ENCODE data around the gene SASH1. TPM values are rescaled to one million over a fixed set of nuclear protein-coding genes. Genes with fewer than 3 reads are reported as not detected.

Gene SASH1
- total and polyA plus RNA-seq, 2 donors (not counting 3 experiments of a cell fraction or from before 2014, with no cell fraction given): 18.5 to 103 TPM

DNA sequence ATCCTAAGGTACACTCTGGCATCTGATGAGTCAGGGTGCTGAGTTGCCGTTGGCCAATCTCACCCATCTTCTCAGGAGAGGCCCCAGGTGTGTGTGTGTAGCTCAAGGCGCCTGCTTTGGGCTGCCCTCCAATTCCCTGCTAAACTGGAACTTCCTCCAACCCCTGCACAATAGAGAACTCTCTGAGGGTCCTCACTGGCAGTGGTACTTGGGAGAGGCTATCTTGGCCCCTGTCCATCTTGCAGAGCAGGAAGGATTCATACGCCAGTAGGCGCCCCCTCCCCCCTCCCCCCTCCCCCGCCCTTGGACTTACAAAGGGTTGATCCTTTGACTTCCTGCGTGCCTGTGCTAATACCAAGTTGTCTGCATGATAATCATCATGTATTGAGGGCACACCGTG lies 173.6 kb downstream of the SASH1 start:
- dilution Hi-C loops (cut with MboI; ENCODE audit: extremely low pct_ligation_motif_present, low sequenced_read_pairs): no loop called here
- no TSS peak for BruUV-seq (replicated peaks)
- Histone ChIP-seq H3K27ac (ENCODE audit: insufficient read depth, low read depth, low read length) (no peak overlapping the region), H3K9ac (replicated peaks; ENCODE audit: extremely low read depth, insufficient read depth, low read length) (no peak overlapping the region), H3K27me3 (ENCODE audit: control insufficient read depth in 2 of 2, insufficient read depth in 2 of 2, low read length in 2 of 2) (no peaks in the 10 kb centered on the region), H3K9me3 (replicated peaks; ENCODE audit: control insufficient read depth, insufficient read depth, low read length) (no peaks in the 10 kb centered on the region), H3K36me3 (ENCODE audit: control insufficient read depth in 2 of 2, extremely low read depth in 1 of 2, insufficient read depth in 2 of 2, low read length in 2 of 2) (peaks cover 25 to 31% of the 10 kb centered on the region in 2 experiments), H3K4me2 (ENCODE audit: insufficient read depth, low read length) (no peak overlapping the region), H3K9me1 (replicated peaks; ENCODE audit: control insufficient read depth, extremely low read depth, insufficient read depth, low read length) (no peaks in the 10 kb centered on the region), H2AFZ (ENCODE audit: low read depth, low read length) (no peak overlapping the region), H3K79me2 (ENCODE audit: control insufficient read depth, insufficient read depth, low read length) (peaks cover 46% of the 10 kb centered on the region), H4K20me1 (replicated peaks; ENCODE audit: control insufficient read depth, extremely low read depth, insufficient read depth, low read length) (no peaks in the 10 kb centered on the region), H3K4me1 (ENCODE audit: control insufficient read depth, extremely low read depth, insufficient read depth, low read length) (no peaks in the 10 kb centered on the region), H3K4me3 (replicated peaks in 1 of 3; ENCODE audit: insufficient read depth in 1 of 3, low read depth in 1 of 3, low read length in 3 of 3) (no peak overlapping the region)
- ChIA-PET CTCF (no interaction called here), POLR2A (no interaction called here)
- DNase-seq (ENCODE audit: low read depth, low spot score) (no peak), FAIRE-seq (no peak)
- TF ChIP-seq GATA2 (IDR thresholded peaks at IDR 0.05; ENCODE audit: insufficient read depth, insufficient read length, low read depth, low read length) (no peak), JUN (IDR thresholded peaks at IDR 0.05; ENCODE audit: borderline replicate concordance, insufficient read depth, insufficient read length, low read depth) (no peak), POLR2A (IDR thresholded peaks at IDR 0.05; ENCODE audit: low read depth, low read length) (no peak), FOS (IDR thresholded peaks at IDR 0.05; ENCODE audit: borderline replicate concordance, insufficient read depth, low read length) (no peak), POLR2AphosphoS5 (IDR thresholded peaks at IDR 0.05; ENCODE audit: insufficient read depth, low read depth, low read length) (no peak), EZH2 (IDR thresholded peaks at IDR 0.05; ENCODE audit: borderline replicate concordance, low read depth, low read length, severe bottlenecking) (no peak), MYC (IDR thresholded peaks at IDR 0.05; ENCODE audit: low read depth, low read length) (no peak)
- TF ChIP-seq, protein P1, sequence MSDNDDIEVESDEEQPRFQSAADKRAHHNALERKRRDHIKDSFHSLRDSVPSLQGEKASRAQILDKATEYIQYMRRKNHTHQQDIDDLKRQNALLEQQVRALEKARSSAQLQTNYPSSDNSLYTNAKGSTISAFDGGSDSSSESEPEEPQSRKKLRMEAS (IDR thresholded peaks at IDR 0.05; ENCODE audit: insufficient read depth, insufficient read length): no peak
- TF ChIP-seq, protein P2, sequence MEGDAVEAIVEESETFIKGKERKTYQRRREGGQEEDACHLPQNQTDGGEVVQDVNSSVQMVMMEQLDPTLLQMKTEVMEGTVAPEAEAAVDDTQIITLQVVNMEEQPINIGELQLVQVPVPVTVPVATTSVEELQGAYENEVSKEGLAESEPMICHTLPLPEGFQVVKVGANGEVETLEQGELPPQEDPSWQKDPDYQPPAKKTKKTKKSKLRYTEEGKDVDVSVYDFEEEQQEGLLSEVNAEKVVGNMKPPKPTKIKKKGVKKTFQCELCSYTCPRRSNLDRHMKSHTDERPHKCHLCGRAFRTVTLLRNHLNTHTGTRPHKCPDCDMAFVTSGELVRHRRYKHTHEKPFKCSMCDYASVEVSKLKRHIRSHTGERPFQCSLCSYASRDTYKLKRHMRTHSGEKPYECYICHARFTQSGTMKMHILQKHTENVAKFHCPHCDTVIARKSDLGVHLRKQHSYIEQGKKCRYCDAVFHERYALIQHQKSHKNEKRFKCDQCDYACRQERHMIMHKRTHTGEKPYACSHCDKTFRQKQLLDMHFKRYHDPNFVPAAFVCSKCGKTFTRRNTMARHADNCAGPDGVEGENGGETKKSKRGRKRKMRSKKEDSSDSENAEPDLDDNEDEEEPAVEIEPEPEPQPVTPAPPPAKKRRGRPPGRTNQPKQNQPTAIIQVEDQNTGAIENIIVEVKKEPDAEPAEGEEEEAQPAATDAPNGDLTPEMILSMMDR (IDR thresholded peaks at IDR 0.05; ENCODE audit: extremely low read depth in 1 of 2, insufficient read depth in 1 of 2, low read depth in 1 of 2, low read length in 2 of 2): no peak
- intact Hi-C loops (cut with micrococcal nuclease): no loop called here

Measured in endothelial cell of umbilical vein (primary cell).